Cardiac muscle cell (in vitro differentiated cells and primary cell): ENCODE measurements around the gene BAIAP2L1. TPM values are rescaled to one million over a fixed set of nuclear protein-coding genes. Genes with fewer than 3 reads are reported as not detected.

Experiments used
- DNase-seq, 2 donors: peaks; one replicate each; pipeline versions ENCODE4 v3.0.0 to v3.0.0-alpha.2; 2010 to 2017; ENCODE audit warnings: low read depth in 1 of 2, low spot score in 1 of 2
- H3K27ac ChIP-seq: fragments of 200-600 bp; sonication (generic); 2 replicates; pipeline ENCODE4 v1.5.1; 2016
- H3K27me3 ChIP-seq: fragments of 200-600 bp; sonication (generic); 2 replicates; pipeline ENCODE4 v1.6.0; 2016; ENCODE audit warnings: control low read depth
- H3K36me3 ChIP-seq: fragments of 200-600 bp; sonication (generic); 2 replicates; pipeline ENCODE4 v1.5.1; 2016; ENCODE audit warnings: control low read depth
- H3K4me1 ChIP-seq: fragments of 200-600 bp; sonication (generic); 2 replicates; pipeline ENCODE4 v1.8.1; 2017; ENCODE audit warnings: low read depth, mild to moderate bottlenecking, mixed run types
- H3K4me3 ChIP-seq: fragments of 200-600 bp; sonication (generic); 2 replicates; pipeline ENCODE4 v1.5.1; 2016; ENCODE audit warnings: mild to moderate bottlenecking
- H3K9me3 ChIP-seq: fragments of 200-600 bp; sonication (generic); 2 replicates; pipeline ENCODE4 v1.5.1; 2017; ENCODE audit warnings: low read depth, mild to moderate bottlenecking, control low read depth
- CTCF ChIP-seq: IDR thresholded peaks from 2 replicates; pipeline ENCODE4 v1.5.1; 2012; ENCODE audit warnings: low read depth, mild to moderate bottlenecking, low read length
- polyA plus RNA-seq: library from polyadenylated mRNA; unstranded; fragments of >200 nt; fragmentation: Nextera tagmentation; extraction: Ambion mirVana; gene quantifications from 2 replicates; pipeline ENCODE4 v1.2.1, GENCODE V29; 2016
- total RNA-seq: library from RNA; depleted of rRNA; stranded (reverse); fragments of >200 nt; gene quantifications from 2 replicates; pipeline ENCODE4 v1.2.3, GENCODE V29; 2016

Gene BAIAP2L1
- total and polyA plus RNA-seq, 2 experiments from 2014 or later, result 7.6 to 11.6 TPM

- Histone ChIP-seq H3K36me3 (no peaks in the 10 kb centered on the region), H3K4me3 (no peak overlapping the region), H3K27me3 (no peaks in the 10 kb centered on the region), H3K9me3 (no peaks in the 10 kb centered on the region), H3K4me1 (peaks cover 29% of the 10 kb centered on the region), H3K27ac (no peak overlapping the region)
- no peak for TF ChIP-seq CTCF
- DNase-seq, result no peak
These were observed 92.9 kb downstream of the BAIAP2L1 start for GRCh38 chr7:98307971-98308466.

GRCh38 chr7:98305951-98306535, 94.8 kb downstream of the BAIAP2L1 start:
- Histone ChIP-seq H3K4me3 (no peak overlapping the region), H3K27me3 (no peaks in the 10 kb centered on the region), H3K27ac (peak overlapping the region; percentile 46), H3K4me1 (peaks cover 33% of the 10 kb centered on the region), H3K9me3 (no peaks in the 10 kb centered on the region), H3K36me3 (no peaks in the 10 kb centered on the region)
- DNase-seq, result peak in 1 of 2 donors; percentile 30
- TF ChIP-seq CTCF, result peak; percentile 6

GRCh38 chr7:98303906-98304305, 97.0 kb downstream of the BAIAP2L1 start:
- H3K27me3 ChIP-seq, result no peaks in the 10 kb centered on the region
- no peak for TF ChIP-seq CTCF
- no peak for DNase-seq
- peaks cover 43% of the 10 kb centered on the region for H3K4me1 ChIP-seq
- no peaks in the 10 kb centered on the region for H3K36me3 ChIP-seq
- no peaks in the 10 kb centered on the region for H3K9me3 ChIP-seq
- no peak overlapping the region for H3K4me3 ChIP-seq
- H3K27ac ChIP-seq, result peak overlapping the region; percentile 8

GRCh38 chr7:98303176-98303865, 97.6 kb downstream of the BAIAP2L1 start:
- no peak for TF ChIP-seq CTCF
- Histone ChIP-seq H3K27ac (peak overlapping the region; percentile 67), H3K36me3 (no peaks in the 10 kb centered on the region), H3K9me3 (no peaks in the 10 kb centered on the region), H3K27me3 (no peaks in the 10 kb centered on the region), H3K4me1 (peaks cover 43% of the 10 kb centered on the region), H3K4me3 (no peak overlapping the region)
- DNase-seq, result no peak

GRCh38 chr7:98301693-98302470, 99.0 kb downstream of the BAIAP2L1 start:
- H3K27ac ChIP-seq, result peak overlapping the region; percentile 67

More at GRCh38 chr7:98301693-98302470, 99.0 kb downstream of the BAIAP2L1 start:
- Histone ChIP-seq H3K27me3 (no peaks in the 10 kb centered on the region), H3K36me3 (no peaks in the 10 kb centered on the region), H3K4me3 (no peak overlapping the region), H3K9me3 (no peaks in the 10 kb centered on the region), H3K4me1 (peaks cover 43% of the 10 kb centered on the region)
- no peak for DNase-seq
- no peak for TF ChIP-seq CTCF
